Activated T-cell treated with anti-CD3 and anti-CD28 coated beads for 1 hour (primary cell): ENCODE results near the gene IRF3.

ENCODE experiments used
- DNase-seq: peaks from one replicate; pipeline ENCODE4 v3.0.0-alpha.2; 2020; ENCODE audit warnings: low read depth

IRF3 gene

GRCh38 chr19:49687150-49687549 lies 21.5 kb upstream of the IRF3 start:
- DNase-seq = no peak

GRCh38 chr19:49686503-49687088 lies 20.9 kb upstream of the IRF3 start:
- DNase-seq = no peak

DNA sequence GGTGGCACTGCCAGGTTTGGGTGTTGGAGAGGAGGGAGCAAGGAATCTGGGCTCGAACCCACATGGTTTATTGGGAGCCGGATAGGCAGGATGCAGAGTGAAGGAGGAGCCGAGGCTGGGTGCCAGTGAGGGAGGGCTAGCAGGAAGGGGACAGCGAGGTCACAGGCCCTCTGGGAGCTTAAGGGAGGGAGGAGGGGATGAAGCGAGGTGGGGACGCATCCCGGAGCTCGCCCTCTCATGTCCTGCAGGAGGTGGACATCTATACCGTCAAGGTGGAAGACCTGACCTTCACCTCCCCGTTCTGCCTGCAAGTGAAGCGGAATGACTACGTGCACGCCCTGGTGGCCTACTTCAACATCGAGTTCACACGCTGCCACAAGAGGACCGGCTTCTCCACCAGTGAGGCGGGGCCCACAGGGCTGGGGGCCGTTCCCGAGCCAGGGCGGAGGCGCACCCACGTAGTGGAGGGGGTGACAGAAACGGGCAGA lies 20.2 kb upstream of the IRF3 start:
- no peak for DNase-seq

GRCh38 chr19:49684983-49685553 lies 19.4 kb upstream of the IRF3 start:
- DNase-seq = no peak

DNA sequence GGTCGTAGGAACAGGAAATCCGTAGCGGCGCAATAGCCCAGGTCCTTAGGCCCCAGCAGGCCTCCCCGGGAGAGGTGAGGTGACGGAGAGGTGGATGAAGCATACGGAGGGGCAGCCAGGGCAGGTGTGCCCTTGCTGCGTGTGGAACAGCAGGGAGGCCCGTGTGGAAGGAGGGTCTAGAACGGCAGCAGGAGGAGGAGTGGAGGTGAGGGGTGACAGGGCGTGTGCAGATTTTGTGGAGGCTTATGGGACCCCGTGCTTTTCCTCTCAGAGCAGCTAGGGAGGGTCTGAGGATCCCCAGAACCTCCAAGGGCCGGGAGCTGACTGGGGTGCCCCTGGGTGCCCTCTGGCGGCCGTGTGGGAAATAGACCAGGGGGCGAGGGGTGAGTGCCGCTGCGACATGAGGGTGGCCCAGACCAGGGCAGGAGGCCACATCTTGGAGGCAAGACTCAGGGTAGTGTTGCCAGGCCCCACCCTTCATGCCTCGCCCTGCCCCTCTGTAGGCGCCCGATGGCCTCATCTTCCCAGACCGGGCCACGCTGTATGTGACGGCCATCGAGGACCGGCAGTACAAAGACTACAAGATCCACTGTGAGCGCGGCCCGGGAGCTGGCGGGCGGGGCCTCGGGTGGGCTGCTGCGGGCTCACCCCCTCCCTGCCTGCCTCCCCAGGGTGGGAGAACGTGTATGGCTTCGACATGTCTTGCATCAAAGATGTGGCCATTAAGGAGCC lies 18.8 kb upstream of the IRF3 start:
- DNase-seq = no peak

DNA sequence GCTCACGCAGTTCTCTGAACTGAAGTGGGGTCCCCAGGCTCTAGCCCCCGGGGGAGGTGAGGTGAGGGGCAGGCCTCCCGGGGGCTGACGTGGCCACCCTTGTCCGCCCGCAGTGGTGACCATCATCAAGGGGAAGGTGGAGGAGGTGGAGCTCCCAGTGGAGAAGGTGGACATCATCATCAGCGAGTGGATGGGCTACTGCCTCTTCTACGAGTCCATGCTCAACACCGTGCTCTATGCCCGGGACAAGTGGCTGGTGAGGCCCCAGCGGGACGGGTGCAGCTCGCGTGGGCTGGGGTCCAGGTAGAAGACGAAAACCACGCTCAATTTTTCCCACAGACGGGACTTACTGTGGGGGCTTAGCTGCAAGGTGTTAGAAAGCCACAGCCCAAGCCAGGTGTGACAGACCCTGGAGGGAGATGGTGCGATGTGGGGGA lies 18.2 kb upstream of the IRF3 start:
- no peak for DNase-seq

DNA sequence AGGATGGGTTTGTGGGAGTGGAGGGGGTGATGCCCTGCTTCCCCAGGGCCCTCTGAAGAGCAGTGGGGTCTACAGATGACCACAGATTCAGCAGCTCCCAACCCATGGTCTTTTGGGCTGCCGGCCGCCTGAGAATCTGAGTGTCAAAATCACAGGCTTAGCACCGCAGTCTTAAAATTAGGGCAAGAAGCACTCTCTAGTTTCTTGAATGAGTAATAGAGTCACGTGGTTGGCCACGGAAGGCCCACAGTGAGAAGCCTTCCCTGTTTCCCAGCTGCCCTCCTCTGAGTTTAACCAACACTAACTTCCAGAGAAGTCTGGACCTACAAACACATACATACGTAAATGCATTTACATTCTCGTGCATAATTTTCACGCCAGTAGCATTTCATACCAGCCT lies 16.6 kb upstream of the IRF3 start:
- DNase-seq = no peak

- no peak for DNase-seq
Observed at GRCh38 chr19:49681830-49682229, 16.2 kb upstream of the IRF3 start.

DNA sequence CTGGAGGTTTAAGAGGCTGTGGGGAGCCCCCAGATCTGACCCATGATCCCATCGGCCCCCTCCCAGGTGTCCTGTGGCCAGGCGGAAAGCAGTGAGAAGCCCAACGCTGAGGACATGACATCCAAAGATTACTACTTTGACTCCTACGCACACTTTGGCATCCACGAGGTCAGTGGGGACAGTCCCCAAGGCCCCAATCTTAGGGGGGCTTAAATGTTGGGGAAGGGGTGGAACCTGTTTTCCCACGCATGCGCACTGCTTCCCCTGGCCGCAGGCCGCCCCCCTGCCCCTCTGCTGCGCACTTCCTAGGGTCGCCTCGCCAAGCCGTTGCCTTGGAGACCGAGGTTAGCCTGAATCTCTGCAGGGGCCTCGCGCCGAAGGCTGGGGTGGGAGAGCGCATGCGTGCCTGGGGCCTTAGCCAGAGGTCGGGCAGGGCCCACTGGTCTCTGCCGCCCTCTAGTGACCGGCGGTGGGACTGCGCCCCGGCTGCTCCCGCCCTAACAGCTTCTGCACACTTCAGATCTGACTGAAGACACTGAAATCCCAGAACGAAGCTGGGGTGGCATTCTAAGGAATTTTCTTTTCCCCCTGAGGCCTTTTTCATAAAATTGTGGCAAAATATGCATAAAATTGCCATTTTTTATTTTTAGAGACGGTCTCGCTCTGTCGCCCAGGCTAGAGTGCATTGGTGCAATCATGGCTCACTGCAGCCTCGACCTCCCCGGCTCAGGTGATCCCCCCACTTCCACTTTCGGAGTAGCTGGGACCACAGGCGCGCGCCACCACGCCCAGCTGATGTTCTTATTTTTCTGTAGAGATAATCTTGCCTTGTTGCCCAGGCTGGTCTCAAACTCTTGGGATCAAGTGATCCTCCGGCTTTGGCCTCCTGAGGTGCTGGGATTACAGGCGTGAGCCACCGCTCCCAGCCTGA lies 15.0 kb upstream of the IRF3 start:
- DNase-seq = peak; percentile 95

GRCh38 chr19:49679771-49680413 lies 14.2 kb upstream of the IRF3 start:
- no peak for DNase-seq

DNA sequence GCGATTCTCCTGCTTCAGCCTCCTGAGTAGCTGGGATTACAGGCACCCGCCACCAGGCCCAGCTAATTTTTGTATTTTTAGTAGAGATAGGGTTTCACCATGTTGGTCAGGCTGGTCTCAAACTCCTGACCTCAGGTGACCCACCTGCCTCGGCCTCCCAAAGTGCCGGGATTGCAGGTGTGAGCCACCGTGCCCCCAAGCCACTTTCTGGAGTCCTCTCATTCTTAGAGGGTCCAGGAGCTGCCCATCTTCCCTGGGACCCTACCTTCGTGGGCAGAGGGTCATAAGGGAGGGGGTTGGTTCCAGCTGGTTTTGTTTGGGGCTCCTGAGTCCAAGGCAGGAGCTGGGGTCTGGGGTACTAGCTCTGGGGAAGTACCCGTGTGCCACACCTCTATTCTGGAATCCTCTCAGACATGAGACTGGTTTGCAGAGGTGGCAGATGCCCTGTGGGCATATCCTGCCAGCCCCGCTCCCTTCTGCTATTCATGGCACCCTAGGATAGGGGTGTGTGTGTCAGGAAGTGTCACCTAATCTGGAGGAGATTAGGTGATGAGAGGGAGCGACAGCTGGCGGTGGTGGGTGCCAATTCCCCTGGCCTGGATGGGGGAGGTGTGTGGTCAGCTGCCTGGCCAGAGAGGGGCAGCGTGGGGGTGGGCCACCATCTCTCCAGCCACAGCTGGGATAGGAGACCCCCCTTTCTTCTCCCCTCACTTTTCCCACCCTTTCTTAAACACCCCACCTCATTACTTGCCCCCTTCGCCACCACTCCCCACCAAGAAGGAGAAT lies 13.5 kb upstream of the IRF3 start:
- DNase-seq = no peak

DNA sequence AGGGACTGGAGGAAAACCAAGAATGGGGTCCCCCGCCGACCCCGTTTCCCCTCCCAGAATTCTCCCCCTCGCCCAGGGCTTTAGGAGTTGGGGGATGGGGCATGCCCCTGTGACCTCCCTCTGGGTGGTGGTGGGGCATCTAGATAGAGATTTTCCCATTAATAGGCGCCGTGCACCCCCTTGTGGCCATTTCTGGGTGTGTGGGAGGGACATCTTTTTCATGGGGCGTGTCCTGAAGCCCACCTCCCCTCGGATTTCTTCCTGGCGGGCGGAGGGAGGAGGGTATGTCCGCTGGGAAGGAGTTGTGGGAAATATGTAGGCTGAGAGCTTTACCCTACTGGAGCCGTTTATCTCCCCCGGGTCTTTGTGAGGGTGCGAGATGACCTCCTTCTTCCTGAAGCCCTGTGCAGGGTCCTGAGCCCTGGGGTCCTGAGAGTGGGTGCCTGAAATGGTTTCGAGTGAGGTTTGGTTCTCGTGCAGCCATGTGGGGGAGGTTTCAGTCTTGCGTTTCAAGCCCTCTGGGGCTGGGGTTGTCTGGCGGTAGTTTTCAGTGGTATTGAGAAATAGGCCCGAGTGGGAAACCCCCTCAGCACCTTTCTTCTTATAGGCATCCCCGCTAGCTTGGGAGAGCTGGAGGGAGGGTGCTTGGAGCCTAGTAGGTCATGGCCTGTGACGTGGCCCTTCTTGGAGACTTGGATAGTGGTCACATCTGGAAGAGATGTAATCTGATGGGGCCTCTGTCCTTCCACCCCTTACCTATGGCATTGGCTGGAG lies 12.4 kb upstream of the IRF3 start:
- DNase-seq = peak; percentile 80

DNA sequence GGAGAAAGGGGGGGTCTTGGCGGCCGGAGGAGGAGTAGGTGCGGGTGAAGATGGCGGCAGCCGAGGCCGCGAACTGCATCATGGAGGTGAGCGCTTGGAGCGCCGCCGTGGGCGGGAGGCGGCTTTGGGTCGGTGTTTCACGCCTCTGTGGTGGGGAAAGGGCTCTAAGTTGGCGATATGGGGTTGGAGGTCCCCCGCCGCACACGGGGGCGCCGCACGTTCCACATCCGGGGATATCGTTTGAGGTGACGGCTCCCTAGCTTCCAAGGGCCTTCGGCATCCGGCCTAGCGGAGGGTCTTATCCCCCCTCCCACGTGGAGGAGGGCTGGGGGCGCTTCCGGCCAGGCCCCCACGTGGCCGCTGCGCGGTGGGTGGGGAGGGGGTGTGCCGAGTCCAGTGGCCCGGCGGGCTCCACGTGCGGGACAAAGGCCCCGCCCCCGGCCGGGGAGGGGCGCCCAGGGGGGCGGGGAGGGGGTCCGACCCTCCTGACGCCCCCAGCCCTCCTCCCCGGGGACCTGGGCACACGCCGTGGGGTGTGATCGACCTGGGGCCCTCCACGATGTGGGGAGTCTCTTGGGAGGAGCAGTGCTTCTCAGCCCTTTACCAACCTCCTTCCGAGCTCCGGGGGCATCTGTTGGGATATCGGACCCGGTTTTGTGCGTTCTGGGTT lies 11.7 kb upstream of the IRF3 start, which contains the start of gene PRMT1:
Gene PRMT1 (plus strand): TSS at position 41 of the 670 bp plus-strand sequence. CDS start 10 bp downstream, at position 51.
- DNase-seq = no peak

DNA sequence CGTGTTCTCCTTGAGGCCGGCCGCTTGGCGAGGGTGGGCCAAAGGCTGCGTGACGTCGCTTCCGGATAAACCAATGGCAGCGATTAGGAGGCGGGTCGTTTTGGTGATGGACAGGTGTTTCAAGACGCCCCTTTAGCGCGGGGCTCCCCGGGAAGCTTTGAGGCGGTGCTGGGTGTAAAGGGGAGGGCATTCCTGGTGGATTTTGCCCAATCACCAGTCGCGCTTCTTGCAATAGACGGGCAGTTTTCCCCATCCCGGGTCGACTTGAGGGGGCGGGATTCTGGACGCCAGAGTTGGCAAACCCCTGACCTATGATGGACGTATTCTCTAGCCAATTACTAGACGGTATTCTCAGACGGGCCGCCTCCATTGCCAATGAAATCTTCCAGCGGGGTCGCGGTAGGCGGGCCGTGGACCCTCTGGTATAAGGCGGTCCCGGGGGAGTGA lies 11.2 kb upstream of the IRF3 start:
- DNase-seq = peak; percentile 94

DNA sequence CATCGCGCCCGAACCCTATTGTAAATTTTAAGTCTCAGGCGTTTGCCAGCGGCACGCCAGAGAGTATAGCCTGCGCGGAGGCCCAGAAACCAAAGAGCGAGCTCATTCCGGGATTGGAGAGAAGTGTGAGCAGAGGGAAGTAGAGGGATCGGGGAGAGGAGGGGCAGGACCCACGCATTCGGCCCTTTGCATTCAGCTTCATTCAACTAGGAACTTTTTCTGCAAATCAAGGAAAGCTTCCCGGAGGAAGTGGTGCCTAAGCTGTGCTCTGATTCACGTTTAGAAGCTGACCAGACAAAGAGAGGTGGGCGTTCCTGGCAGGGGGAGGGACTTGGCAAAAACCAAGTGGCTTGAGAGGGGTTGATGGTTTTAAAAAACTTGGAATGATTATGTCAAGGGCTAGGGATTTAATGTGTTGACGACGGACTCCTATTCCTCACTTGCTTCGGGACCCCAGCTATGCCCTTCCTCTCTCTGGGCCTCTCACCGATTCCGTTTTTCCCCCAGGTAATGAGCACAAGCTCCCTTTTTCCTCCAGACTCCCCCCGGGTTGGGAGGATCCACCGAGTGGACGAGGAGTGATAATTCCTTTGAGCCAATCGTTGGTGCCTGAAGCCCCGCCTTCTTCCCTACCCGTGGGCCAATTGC lies 10.6 kb upstream of the IRF3 start:
- DNase-seq = no peak

- DNase-seq = peak; percentile 75
Observed at GRCh38 chr19:49672131-49672919, 6.7 kb upstream of the IRF3 start.

DNA sequence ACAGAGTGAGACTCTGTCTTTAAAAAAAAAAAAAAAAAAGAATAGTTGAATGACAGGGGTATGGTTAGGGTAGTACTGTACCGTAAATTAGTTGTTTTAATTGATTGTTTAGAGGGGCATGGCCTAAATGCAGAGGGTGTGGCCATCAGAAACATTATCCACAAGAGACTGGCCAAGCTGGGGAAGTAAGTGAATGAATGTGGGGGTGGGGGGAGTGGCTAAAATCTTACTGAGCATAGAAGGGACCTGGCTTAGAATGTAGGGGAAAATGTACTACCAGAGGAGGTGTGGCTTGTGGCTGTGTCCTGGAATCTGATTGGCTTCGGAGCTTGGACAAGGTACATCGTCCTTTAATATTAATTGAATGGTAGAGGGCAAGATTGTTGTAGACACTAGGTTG lies 3.9 kb upstream of the IRF3 start:
- DNase-seq = no peak

DNA sequence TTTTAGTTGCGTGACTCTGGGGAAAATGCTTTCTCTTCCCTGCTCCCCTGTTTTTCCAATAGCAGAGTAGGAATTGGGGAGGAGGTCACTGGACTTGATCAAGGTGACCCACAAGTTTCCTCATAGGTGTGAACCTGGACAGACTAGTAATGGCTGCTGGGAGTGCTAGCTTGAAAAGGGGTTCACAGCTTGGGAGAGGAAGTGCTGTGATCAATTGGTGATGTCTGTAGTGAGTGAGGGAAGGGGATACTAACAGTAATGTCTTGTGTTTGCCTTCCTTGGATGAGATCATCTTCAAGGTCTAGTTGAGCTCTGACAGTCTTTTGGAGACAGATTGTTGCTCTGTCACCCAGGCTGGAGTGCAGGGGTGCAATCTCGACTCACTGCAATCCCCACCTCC lies 1.8 kb upstream of the IRF3 start:
- DNase-seq = no peak
